ENCODE measurements around the gene RIPPLY3.

RIPPLY3 gene

DNA sequence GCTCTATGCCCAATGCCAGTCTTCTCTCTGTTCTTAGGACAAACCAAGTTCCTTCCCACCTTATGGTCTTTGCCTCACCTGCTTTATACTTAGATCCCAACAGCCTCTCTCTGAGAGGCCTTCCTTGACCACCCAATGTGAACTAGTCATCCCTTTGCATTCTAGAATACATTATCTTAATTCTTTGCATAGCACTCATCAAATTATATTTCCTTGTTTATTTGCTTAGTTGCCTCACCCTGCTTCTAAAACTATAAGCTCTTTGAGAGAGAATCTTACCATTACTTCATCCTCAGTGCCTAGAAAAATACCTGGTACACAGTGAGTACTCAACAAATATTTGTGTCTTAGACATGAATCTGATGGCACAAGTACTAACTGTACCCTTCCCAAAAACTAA is 58.3 kb downstream of the RIPPLY3 start:
- DNase-seq: no peak

DNA sequence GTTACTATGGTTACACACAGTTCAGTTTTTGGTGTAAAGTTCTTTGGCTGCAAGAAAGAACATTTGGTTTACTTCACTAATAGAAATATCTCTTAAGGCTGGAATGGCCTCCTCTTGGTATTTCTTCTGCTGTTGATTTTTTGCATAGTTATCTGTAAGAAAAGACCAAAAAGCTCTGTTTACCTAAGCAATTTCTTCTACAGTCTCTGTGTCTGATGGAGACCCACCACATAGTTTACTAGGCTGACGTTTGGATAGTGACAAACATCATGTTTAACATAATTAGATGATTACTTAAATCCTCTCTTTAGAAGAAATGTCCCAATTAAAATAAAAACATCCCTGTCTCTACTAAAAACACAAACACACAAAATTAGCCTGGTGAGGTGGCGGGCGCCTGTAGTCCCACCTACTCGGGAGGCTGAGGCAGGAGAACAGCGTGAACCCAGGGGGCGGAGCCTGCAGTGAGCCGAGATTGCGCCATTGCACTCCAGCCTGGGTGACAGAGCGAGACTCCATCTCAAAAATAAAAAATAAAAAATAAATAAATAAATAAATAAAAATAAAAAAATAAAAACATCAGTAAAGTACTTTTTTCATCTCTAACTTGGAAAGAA is 59.2 kb downstream of the RIPPLY3 start:
- DNase-seq: no peak

Measured in NCI-H1092 treated with DMSO at 0.1 percent for 48 hours (cell line).